GM19193 (cell line): Measurements from ENCODE around the gene CRYAB.

Experiments used
- POLR2A ChIP-seq: IDR thresholded peaks from 4 replicates; pipeline ENCODE4 v1.6.1; 2011; ENCODE audit not compliant: insufficient read depth, insufficient read length; ENCODE audit errors: extremely low read depth

CRYAB gene

DNA sequence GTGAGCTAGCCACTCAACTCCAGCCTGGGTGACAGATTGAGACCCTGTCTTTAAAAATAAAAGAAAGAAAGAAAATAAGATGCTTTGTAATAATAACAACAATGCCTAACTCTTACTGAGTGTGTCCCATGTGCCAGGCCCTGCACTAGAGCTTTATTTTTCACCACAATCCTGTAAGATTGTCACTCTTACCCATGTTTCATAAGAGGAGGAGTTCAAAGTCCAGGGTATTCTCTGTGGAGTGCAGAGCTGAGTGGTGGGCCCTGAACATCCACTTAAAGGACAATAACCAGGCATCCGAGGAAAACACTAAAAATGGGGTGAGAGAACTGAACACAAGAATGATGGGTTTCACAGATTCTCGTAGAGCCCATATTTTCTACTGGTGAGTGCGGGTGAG lies 6.2 kb upstream of the CRYAB start:
- no peak for TF ChIP-seq POLR2A

DNA sequence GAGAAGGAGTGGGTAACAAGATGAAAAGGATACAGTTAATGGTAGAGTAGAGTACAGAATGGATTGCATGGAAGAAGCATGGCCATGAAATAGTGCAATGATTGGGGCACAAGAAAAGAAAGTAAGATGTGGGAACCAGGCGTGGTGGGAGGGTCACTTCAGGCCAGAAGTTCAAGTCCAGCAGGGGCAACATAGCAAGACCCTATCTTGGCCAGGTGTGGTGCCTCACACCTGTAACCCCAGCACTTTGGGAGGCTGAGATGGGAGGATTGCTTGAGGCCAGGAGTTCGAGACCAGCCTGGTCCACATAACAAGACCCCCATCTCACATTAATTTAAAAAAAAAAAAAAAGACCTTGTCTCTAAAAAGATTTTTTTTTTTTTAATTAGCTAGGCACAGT lies 5.7 kb upstream of the CRYAB start:
- no peak for TF ChIP-seq POLR2A

DNA sequence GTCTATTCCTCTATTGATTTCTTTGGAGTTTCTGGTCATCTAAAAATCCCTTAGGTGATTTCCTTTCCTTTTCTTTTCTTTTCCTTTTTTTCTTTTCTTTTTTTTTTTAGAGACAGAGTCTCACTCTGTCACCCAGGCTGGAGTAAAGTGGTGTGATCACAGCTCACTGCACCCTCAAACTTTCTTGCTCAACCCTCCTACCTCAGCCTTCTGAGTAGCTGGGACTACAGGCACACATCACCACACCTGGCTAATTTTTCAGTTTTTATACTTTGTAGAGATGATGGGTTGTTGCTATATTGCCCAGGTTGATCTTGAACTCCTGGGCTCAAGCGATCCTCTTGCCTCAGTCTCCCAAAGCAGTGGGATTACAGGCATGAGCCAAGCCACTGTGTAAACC lies 5.2 kb upstream of the CRYAB start:
- TF ChIP-seq POLR2A, result no peak

- no peak for TF ChIP-seq POLR2A
Measured at GRCh38 chr11:111913997-111914396, 2.4 kb upstream of the CRYAB start.

GRCh38 chr11:111913031-111913861 lies 1.7 kb upstream of the CRYAB start:
- no peak for TF ChIP-seq POLR2A

GRCh38 chr11:111912535-111912934 lies 965 bp upstream of the CRYAB start, which contains the start of gene HSPB2:
Gene HSPB2, plus strand, starts transcription at chr11:111912734. Its CDS starts 96 bp downstream, at chr11:111912830.
- TF ChIP-seq POLR2A, result no peak

DNA sequence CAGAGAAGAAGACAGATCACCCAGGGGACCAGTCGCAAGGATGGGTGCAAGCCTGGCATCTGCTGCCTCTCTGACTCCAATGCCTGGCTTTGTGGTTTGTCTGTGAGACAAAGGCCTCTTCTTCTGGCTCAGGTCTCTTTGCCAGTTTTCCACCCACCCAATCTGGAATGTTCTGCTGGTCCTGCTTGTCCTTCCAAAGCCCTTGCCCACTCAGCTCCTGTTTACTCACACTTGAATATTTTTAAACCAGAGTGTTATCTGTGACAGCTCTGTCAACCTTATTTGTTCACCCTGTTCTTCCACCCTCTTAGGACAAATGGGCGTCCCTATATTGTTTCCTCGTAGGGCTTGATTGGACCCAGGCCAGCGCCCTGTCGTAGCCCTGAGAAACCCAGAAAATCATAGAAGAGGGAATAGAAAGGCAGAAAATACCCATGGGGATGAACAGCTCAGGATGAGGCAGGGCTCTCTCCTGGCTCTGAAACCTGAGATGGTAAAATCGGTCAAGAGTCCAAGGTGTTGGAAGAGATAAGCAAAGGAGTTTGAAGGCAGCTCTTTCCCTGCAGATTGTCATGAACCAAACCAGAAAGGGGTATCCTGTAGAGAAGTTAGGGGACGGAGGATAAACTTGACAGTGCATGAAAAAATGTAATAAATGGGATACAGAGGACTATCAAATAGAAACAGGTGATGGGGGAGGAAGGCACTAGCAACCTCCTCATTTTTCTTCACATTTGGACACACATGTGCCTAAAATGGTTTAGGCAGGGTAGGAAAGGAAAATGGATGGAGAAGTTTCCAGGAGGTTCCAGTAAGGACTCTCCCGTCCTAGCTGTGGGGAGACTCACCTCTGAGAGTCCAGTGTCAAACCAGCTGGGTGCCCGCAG lies 651 bp downstream of the CRYAB start:
- TF ChIP-seq POLR2A, result no peak

DNA sequence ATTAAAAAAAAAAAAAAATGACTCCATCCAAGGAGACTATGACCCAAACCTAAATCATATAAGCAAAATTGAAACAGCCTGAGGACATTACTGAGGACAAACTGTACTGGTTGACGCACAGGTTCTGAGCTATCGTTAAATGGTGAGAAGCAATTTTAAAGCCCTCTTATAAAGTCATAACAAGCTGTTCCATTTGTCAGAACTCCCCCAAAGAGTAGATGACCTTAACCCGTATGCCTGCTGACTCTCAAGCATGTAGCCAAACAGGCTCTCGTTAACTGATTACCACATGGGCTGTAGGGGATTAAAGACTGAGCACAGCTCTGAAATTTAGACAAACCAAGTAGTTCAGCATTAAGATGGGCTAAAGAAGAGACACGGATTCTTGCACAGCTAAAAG lies 2.2 kb downstream of the CRYAB start:
- TF ChIP-seq POLR2A, result no peak

GRCh38 chr11:111908639-111909305 lies 2.8 kb downstream of the CRYAB start:
- no peak for TF ChIP-seq POLR2A

DNA sequence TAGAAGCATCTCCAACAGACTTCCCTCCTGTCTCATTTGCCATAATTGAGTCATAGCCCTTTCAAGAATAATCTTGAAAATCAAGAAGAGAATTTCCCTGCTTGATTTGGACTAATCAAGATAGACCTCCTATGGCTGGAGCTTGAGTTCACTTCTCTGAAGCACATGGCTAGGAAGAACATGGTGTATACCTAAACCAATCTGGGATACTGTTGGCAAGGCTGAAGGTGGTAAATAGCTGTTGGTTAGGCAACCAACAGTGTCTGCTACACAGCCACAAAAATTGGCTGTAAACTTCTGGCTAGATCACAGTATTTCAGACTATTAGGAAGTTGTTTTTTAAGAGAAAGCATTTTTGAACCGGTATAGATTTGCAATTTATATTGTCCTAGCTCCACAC lies 4.9 kb downstream of the CRYAB start:
- no peak for TF ChIP-seq POLR2A

DNA sequence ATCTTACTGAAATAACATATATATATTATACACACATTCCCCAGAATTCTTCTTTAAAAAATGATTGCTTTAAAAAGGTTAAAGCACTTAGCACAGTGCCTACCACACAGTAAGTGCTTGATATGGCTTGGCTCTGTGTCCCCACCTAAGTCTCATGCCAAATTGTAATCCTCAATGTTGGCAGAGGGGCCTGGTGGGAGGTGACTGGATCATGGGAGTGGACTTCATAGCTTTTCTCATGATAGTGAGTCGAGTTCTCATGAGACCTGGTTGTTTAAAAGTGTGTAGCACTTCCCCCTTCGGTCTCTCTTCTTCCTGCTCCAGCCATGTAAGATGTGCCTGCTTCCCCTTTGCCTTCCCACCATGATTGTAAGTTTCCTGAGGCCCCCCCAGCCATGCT lies 6.2 kb downstream of the CRYAB start:
- TF ChIP-seq POLR2A, result no peak

DNA sequence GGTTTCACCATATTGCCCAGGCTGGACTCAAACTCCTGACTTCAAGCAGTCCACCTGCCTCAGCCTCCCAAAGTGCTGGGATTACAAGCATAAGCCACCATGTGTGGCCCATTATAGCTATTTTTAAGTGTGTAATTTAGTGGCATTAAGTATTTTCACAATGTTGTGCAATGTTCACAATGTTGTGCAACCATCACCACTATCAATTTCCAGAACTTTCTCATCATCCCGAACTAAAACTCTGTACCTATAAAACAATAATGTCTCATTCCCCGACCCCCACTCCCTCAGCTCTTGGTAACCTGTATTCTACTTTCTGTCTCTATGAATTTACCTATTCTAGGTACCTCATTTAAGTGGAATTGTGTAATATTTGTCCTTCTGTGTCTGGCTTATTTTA lies 24.7 kb downstream of the CRYAB start:
- no peak for TF ChIP-seq POLR2A

- no peak for TF ChIP-seq POLR2A
Measured at GRCh38 chr11:111886032-111886431, 25.5 kb downstream of the CRYAB start.

DNA sequence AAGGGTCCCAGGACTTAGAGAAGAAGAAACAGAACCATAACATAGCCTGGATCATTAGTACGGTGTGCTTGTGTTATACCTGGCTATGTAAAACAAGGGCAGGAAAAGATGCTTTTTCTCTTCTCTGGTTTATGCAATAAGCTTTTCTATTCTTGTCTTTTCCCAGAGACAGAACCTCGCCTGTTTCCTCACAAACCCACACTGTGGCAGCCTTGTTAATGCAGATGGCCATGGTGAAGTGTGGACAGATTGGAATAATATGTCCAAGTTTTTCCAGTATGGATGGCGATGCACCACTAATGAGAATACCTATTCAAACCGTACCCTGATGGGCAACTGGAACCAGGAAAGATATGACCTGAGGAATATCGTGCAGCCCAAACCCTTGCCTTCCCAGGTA lies 29.4 kb downstream of the CRYAB start:
- TF ChIP-seq POLR2A, result no peak

GRCh38 chr11:111879637-111879960 lies 32.0 kb downstream of the CRYAB start:
- no peak for TF ChIP-seq POLR2A

GRCh38 chr11:111878849-111879636 lies 32.5 kb downstream of the CRYAB start, which contains the start of the genes CFAP68 and FDXACB1:
Gene CFAP68, plus strand, starts transcription at chr11:111879541. Its CDS starts 20 bp downstream, at chr11:111879561.
Gene FDXACB1, minus strand, starts transcription at chr11:111879165. Its CDS starts 33 bp downstream, at chr11:111879132.
- peak; percentile 75 for TF ChIP-seq POLR2A
